WTC11 (cell line): ENCODE measurements around the gene CCDC57. TPM values are rescaled to one million over a fixed set of nuclear protein-coding genes. Genes with fewer than 3 reads are reported as not detected.
A peak's percentile ranks its signal among the peaks of the same experiment; 100 is the strongest.

Experiments used
- ATAC-seq: fragments of 200-7000 bp; cut with Tn5 transposase; 2 replicates; pipeline ENCODE4 v1.10.0; 2021; ENCODE audit warnings: mild to moderate bottlenecking, moderate library complexity
- CTCF ChIA-PET: fragments of 300-600 bp; sonication (Branson Sonifier 250); formaldehyde crosslinking; loops from one replicate; lab custom pipeline; 2021; ENCODE audit warnings: antibody characterized with exemption; lab: Charles Lee
- POLR2A ChIA-PET: fragments of 350-600 bp; sonication (Branson Sonifier 250); formaldehyde crosslinking; loops from one replicate; lab custom pipeline; 2021; ENCODE audit warnings: antibody characterized with exemption; lab: Charles Lee
- DNase-seq: peaks from one replicate; pipeline ENCODE4 v3.0.0; 2021; ENCODE audit warnings: low spot score
- H3K27ac Mint-ChIP-seq: 2 replicates; pipeline ENCODE4 v1.8.0; 2021; ENCODE audit warnings: mixed read lengths
- H3K27me3 Mint-ChIP-seq: 2 replicates; pipeline ENCODE4 v1.8.0; 2021; ENCODE audit warnings: low read depth, mild to moderate bottlenecking, moderate library complexity, mixed read lengths
- H3K36me3 Mint-ChIP-seq: 2 replicates; pipeline ENCODE4 v1.8.0; 2021; ENCODE audit warnings: mixed read lengths
- H3K4me1 Mint-ChIP-seq: 2 replicates; pipeline ENCODE4 v1.8.0; 2022; ENCODE audit warnings: mixed read lengths
- H3K4me3 Mint-ChIP-seq: 2 replicates; pipeline ENCODE4 v1.8.0; 2021; ENCODE audit warnings: mild to moderate bottlenecking, moderate library complexity, mixed read lengths
- H3K9me3 Mint-ChIP-seq: 2 replicates; pipeline ENCODE4 v1.8.0; 2021; ENCODE audit warnings: mixed read lengths
- CBFB ChIP-seq: sonication (generic); formaldehyde crosslinking; IDR thresholded peaks from 2 replicates; pipeline ENCODE4 v1.8.1; 2022; ENCODE audit warnings: mild to moderate bottlenecking, low read depth, missing genetic modification reagents
- CREB1 ChIP-seq: sonication (generic); formaldehyde crosslinking; IDR thresholded peaks from 2 replicates; pipeline ENCODE4 v1.8.0; 2023; ENCODE audit warnings: mild to moderate bottlenecking, missing genetic modification reagents
- ETV6 ChIP-seq: sonication (generic); formaldehyde crosslinking; IDR thresholded peaks from 2 replicates; pipeline ENCODE4 v1.8.1; 2022; ENCODE audit warnings: mild to moderate bottlenecking, missing genetic modification reagents
- FOXJ3 ChIP-seq: sonication (generic); formaldehyde crosslinking; IDR thresholded peaks from 2 replicates; pipeline ENCODE4 v1.9.0; 2021; ENCODE audit warnings: missing genetic modification reagents, mild to moderate bottlenecking, borderline replicate concordance
- FOXK1 ChIP-seq: sonication (generic); formaldehyde crosslinking; IDR thresholded peaks from 2 replicates; pipeline ENCODE4 v1.8.0; 2022; ENCODE audit warnings: mild to moderate bottlenecking, moderate library complexity, missing genetic modification reagents
- GABPB1 ChIP-seq: sonication (generic); formaldehyde crosslinking; IDR thresholded peaks from 2 replicates; pipeline ENCODE4 v1.8.1; 2023; ENCODE audit warnings: mild to moderate bottlenecking, missing genetic modification reagents
- JAZF1 ChIP-seq: fragments of 250-450 bp; sonication (Bioruptor Pico); IDR thresholded peaks from 2 replicates; pipeline ENCODE4 v1.9.0; 2021; ENCODE audit warnings: moderate library complexity, mild to moderate bottlenecking, inconsistent platforms
- NR1H2 ChIP-seq: sonication (generic); formaldehyde crosslinking; IDR thresholded peaks from 2 replicates; pipeline ENCODE4 v1.9.0; 2021; ENCODE audit warnings: mild to moderate bottlenecking, moderate library complexity, missing genetic modification reagents
- NR3C1 ChIP-seq: sonication (generic); formaldehyde crosslinking; conservative IDR thresholded peaks from 2 replicates; pipeline ENCODE4 v1.8.1; 2023; ENCODE audit warnings: low read depth, mild to moderate bottlenecking, missing genetic modification reagents
- OVOL2 ChIP-seq: fragments of 250-450 bp; sonication (Bioruptor Pico); IDR thresholded peaks from 2 replicates; pipeline ENCODE4 v1.9.0; 2021; ENCODE audit warnings: mild to moderate bottlenecking, borderline replicate concordance
- PRRX2 ChIP-seq: fragments of 250-450 bp; sonication (Bioruptor Pico); IDR thresholded peaks from 2 replicates; pipeline ENCODE4 v1.8.0; 2021; ENCODE audit warnings: mild to moderate bottlenecking
- SOX15 ChIP-seq: fragments of 250-450 bp; sonication (Bioruptor Pico); IDR thresholded peaks from 2 replicates; pipeline ENCODE4 v1.9.0; 2021; ENCODE audit warnings: mild to moderate bottlenecking
- ZBTB21 ChIP-seq: sonication (generic); formaldehyde crosslinking; IDR thresholded peaks from 2 replicates; pipeline ENCODE4 v1.8.1; 2023; ENCODE audit warnings: mild to moderate bottlenecking, missing genetic modification reagents, borderline replicate concordance
- ZNF138 ChIP-seq: sonication (generic); formaldehyde crosslinking; conservative IDR thresholded peaks from 2 replicates; pipeline ENCODE4 v1.8.1; 2022; ENCODE audit warnings: mild to moderate bottlenecking, moderate library complexity, missing genetic modification reagents
- ZNF263 ChIP-seq: sonication (generic); formaldehyde crosslinking; IDR thresholded peaks from 2 replicates; pipeline ENCODE4 v1.8.1; 2022; ENCODE audit warnings: low read depth, mild to moderate bottlenecking, moderate library complexity, missing genetic modification reagents
- total RNA-seq: library from RNA; stranded (reverse); gene quantifications from 3 replicates; pipeline ENCODE4 v1.2.3, GENCODE V29; 2021
- TF ChIP-seq, protein P1 (sequence below): fragments of 250-450 bp; sonication (Bioruptor Pico); IDR thresholded peaks from 2 replicates; pipeline ENCODE4 v1.9.0; 2021; ENCODE audit warnings: mild to moderate bottlenecking
- TF ChIP-seq, protein P2 (sequence below): sonication (generic); formaldehyde crosslinking; IDR thresholded peaks from 2 replicates; pipeline ENCODE4 v1.8.0; 2022; ENCODE audit warnings: mild to moderate bottlenecking, missing genetic modification reagents
- TF ChIP-seq, protein P3 (sequence below): sonication (generic); formaldehyde crosslinking; IDR thresholded peaks from 2 replicates; pipeline ENCODE4 v1.8.1; 2023; ENCODE audit warnings: mild to moderate bottlenecking, missing genetic modification reagents
- TF ChIP-seq, protein P4 (sequence below): fragments of 250-450 bp; sonication (Bioruptor Pico); IDR thresholded peaks from 2 replicates; pipeline ENCODE4 v1.9.0; 2021; ENCODE audit warnings: mild to moderate bottlenecking

The CCDC57 gene
- total RNA-seq, 1 experiment from 2014 or later: 20.0 TPM

DNA sequence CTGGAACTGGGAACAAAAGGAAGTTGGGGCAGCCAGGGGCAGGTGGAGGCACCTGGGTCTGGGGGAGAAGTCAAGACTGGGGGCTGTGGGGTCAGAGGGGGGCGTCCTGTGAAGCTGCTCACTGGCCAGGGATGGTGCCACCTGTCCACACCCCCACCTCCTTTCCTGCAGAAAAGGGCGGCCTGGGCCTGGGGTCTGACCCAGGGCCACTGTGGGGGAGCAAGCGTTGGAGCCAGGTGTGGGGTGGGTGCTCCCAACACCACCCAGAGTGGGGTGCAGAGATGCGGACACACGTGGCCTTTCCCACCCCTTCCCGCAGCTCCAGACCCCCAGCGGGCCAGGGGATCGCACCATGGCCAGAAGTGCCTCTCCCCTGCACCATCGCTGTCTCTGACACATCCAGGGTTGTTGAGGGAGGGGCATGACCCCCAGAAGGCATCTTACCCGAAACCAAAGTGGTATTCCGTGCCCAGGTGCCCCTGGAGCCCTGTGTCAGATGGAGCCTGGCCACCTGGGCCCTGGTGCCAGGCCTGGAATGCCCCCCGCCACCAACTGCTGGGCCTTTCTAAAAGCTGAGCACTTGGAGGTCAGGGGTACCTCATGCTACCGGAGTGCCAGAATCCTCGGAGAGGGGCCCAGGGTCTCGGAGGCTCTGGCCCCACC is 13.6 kb upstream of the CCDC57 start:
- no peak overlapping the region for H3K4me3 Mint-ChIP-seq
- CTCF ChIA-PET: interaction anchor here (0.6 to 1.0 kb wide), 4 partner anchors 10 to 20 kb away, joined by 3 to 4 read pairs (median 3); no protein-coding TSS in a partner anchor
- no peak overlapping the region for H3K27ac Mint-ChIP-seq
- POLR2A ChIA-PET: no interaction called here
- no peaks in the 10 kb centered on the region for H3K9me3 Mint-ChIP-seq
- peaks cover 41% of the 10 kb centered on the region for H3K27me3 Mint-ChIP-seq
- H3K36me3 Mint-ChIP-seq: no peaks in the 10 kb centered on the region
- DNase-seq: no peak
- peaks cover 4% of the 10 kb centered on the region for H3K4me1 Mint-ChIP-seq
- TF ChIP-seq, protein P1, sequence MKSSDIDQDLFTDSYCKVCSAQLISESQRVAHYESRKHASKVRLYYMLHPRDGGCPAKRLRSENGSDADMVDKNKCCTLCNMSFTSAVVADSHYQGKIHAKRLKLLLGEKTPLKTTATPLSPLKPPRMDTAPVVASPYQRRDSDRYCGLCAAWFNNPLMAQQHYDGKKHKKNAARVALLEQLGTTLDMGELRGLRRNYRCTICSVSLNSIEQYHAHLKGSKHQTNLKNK: no peak
- TF ChIP-seq JAZF1 (CRISPR knock-in tag) (no peak), ZNF138 (CRISPR knock-in tag) (no peak), ZNF263 (CRISPR knock-in tag) (no peak), CREB1 (CRISPR knock-in tag) (no peak), ZBTB21 (CRISPR knock-in tag) (no peak), FOXK1 (no peak), ETV6 (CRISPR knock-in tag) (no peak), CBFB (CRISPR knock-in tag) (no peak), PRRX2 (CRISPR knock-in tag) (no peak), NR1H2 (no peak), FOXJ3 (CRISPR knock-in tag) (no peak), OVOL2 (CRISPR knock-in tag) (no peak), SOX15 (no peak)
- TF ChIP-seq, protein P2, sequence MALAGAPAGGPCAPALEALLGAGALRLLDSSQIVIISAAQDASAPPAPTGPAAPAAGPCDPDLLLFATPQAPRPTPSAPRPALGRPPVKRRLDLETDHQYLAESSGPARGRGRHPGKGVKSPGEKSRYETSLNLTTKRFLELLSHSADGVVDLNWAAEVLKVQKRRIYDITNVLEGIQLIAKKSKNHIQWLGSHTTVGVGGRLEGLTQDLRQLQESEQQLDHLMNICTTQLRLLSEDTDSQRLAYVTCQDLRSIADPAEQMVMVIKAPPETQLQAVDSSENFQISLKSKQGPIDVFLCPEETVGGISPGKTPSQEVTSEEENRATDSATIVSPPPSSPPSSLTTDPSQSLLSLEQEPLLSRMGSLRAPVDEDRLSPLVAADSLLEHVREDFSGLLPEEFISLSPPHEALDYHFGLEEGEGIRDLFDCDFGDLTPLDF (CRISPR knock-in tag): no peak
- TF ChIP-seq, protein P3, sequence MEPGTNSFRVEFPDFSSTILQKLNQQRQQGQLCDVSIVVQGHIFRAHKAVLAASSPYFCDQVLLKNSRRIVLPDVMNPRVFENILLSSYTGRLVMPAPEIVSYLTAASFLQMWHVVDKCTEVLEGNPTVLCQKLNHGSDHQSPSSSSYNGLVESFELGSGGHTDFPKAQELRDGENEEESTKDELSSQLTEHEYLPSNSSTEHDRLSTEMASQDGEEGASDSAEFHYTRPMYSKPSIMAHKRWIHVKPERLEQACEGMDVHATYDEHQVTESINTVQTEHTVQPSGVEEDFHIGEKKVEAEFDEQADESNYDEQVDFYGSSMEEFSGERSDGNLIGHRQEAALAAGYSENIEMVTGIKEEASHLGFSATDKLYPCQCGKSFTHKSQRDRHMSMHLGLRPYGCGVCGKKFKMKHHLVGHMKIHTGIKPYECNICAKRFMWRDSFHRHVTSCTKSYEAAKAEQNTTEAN (CRISPR knock-in tag): no peak
- TF ChIP-seq, protein P4, sequence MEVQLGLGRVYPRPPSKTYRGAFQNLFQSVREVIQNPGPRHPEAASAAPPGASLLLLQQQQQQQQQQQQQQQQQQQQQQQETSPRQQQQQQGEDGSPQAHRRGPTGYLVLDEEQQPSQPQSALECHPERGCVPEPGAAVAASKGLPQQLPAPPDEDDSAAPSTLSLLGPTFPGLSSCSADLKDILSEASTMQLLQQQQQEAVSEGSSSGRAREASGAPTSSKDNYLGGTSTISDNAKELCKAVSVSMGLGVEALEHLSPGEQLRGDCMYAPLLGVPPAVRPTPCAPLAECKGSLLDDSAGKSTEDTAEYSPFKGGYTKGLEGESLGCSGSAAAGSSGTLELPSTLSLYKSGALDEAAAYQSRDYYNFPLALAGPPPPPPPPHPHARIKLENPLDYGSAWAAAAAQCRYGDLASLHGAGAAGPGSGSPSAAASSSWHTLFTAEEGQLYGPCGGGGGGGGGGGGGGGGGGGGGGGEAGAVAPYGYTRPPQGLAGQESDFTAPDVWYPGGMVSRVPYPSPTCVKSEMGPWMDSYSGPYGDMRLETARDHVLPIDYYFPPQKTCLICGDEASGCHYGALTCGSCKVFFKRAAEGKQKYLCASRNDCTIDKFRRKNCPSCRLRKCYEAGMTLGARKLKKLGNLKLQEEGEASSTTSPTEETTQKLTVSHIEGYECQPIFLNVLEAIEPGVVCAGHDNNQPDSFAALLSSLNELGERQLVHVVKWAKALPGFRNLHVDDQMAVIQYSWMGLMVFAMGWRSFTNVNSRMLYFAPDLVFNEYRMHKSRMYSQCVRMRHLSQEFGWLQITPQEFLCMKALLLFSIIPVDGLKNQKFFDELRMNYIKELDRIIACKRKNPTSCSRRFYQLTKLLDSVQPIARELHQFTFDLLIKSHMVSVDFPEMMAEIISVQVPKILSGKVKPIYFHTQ: no peak
- no peak for ATAC-seq

DNA sequence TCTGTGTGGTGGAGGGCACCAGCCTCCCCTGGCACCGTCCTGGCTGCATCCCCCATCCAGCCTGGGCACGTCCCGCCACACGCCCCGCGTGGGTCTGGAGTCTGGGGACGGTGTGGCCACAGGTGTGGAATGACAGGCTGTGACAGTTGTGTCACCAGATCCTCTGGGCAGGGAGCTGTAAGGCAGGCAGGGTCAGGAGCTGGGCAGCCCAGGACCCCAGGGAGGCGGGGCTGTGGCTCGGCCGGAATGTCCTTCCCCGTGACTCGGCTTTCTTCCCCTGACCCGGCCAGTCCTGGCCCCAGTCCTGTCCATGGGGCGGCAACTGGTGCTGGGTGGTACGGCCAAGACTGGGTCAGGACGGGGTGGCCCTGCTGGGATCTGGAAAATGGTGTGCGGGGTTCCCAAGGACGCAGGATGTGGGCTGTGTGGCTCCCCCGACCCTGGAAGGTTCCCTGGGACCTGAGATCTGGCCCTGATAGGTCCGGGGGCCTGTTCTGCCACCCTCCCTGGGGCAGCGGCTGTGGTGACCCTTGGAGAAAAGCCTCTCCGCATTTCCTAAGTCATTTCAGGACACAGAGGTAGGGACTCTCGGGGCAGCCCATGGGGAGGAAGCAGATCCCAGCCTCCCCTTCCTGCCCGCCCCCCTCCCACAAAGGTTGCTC is 12.9 kb upstream of the CCDC57 start:
- no peaks in the 10 kb centered on the region for H3K9me3 Mint-ChIP-seq
- ATAC-seq: no peak
- peaks cover 45% of the 10 kb centered on the region for H3K27me3 Mint-ChIP-seq
- no peaks in the 10 kb centered on the region for H3K36me3 Mint-ChIP-seq
- peaks cover 4% of the 10 kb centered on the region for H3K4me1 Mint-ChIP-seq
- no peak overlapping the region for H3K27ac Mint-ChIP-seq
- POLR2A ChIA-PET: no interaction called here
- TF ChIP-seq GABPB1 (CRISPR knock-in tag) (peak; percentile 35), NR3C1 (CRISPR knock-in tag) (no peak)
- TF ChIP-seq, all 79 proteins: peak for 1
- H3K4me3 Mint-ChIP-seq: no peak overlapping the region
- CTCF ChIA-PET: interaction anchor here (1.0 kb wide), 2 partner anchors 11 to 20 kb away, joined by 3 read pairs; no protein-coding TSS in a partner anchor
- DNase-seq: no peak
